Thoracic aorta (tissue), 2 donors: ENCODE results near the gene TOX2. TPM values are rescaled to one million over a fixed set of nuclear protein-coding genes. Genes with fewer than 3 reads are reported as not detected.
"Not testable (repeated sequence)": the region's sequence is repeated elsewhere in the genome, so short reads cannot be mapped to it uniquely, and the experiment has no call there.

Experiments used
- ATAC-seq: fragments of 150-250 bp; one replicate; pipeline ENCODE4 v1.8.0; 2017; ENCODE audit warnings: low read depth; ENCODE audit not compliant: insufficient number of reproducible peaks, low FRiP score
- DNase-seq: peaks from one replicate; pipeline ENCODE4 v3.0.0-alpha.2; 2020; ENCODE audit warnings: low spot score
- H3K27ac ChIP-seq, 2 donors: fragments of 200-600 bp; sonication (generic); 1 replicate in 1 of 2; 2 replicates in 1 of 2; pipeline ENCODE4 v1.5.1; 2016; ENCODE audit warnings: mild to moderate bottlenecking in 2 of 2, moderate library complexity in 2 of 2
- H3K27me3 ChIP-seq: fragments of 200-600 bp; sonication (generic); replicated peaks from 2 replicates; pipeline ENCODE4 v1.6.0; 2016; ENCODE audit warnings: mild to moderate bottlenecking; ENCODE audit not compliant: insufficient read depth
- H3K36me3 ChIP-seq: fragments of 200-600 bp; sonication (generic); one replicate; pipeline ENCODE4 v1.5.1; 2016
- H3K4me1 ChIP-seq, 2 donors: fragments of 200-600 bp; sonication (generic); 1 replicate in 1 of 2; 2 replicates in 1 of 2; pipeline versions ENCODE4 v1.5.1 to v1.6.0; 2016; ENCODE audit warnings: low read depth in 2 of 2, mild to moderate bottlenecking in 1 of 2; ENCODE audit not compliant: control insufficient read depth in 1 of 2
- H3K4me3 ChIP-seq: fragments of 200-600 bp; sonication (generic); 2 replicates; pipeline ENCODE4 v1.5.1; 2016; ENCODE audit warnings: mild to moderate bottlenecking
- H3K9me3 ChIP-seq: fragments of 200-600 bp; sonication (generic); 2 replicates; pipeline ENCODE4 v1.5.1; 2016
- total RNA-seq, 2 donors: library from RNA; depleted of rRNA; stranded (reverse); fragments of >200 nt; gene quantifications; one replicate each; pipeline versions ENCODE4 v1.1.0 to v1.2.3, GENCODE V29; 2016
- TF ChIP-seq, protein P1 (sequence below): fragments of 200-600 bp; sonication (generic); IDR thresholded peaks from one replicate; pipeline ENCODE4 v1.5.1; 2019; ENCODE audit warnings: antibody characterized with exemption

The TOX2 gene
- total RNA-seq, 2 donors from 2014 or later = 4.2 to 14.6 TPM

DNA sequence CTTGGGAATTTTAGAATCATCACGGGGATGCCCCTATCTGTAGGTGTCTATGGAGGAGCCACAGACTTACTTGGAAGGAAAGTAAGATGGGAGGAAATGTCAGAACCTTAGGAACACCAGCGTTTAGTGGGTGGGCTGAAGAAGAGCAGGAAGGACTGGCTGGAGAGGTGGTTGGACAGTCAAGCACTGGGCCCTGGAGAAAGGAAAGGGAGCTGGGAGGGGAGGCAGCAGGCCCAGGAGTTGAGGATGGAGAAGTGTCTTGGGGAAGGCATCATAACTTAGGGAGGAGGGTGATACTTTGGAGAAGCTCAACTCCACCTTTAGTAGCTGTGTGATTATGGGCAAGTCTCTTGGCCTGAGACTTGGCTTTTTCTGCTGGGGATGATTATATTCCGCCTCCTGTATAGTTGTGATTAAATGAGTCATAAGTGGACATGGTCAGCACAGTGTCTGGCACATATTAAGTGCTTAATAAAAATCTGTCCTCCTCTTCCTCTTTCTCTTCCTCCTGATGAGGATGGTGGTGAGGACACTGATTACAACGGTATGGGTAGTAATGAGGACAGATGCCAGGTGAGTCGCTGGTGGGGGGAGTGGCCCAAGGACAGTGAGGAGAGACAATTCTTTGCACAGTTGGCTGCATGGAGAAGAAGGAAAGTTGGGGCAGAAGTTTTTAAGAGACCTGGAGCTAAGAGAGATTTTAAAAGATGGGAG lies 125.7 kb downstream of the TOX2 start:
- Histone ChIP-seq H3K9me3 (no peaks in the 10 kb centered on the region), H3K4me1 (no peaks in the 10 kb centered on the region), H3K4me3 (no peak overlapping the region), H3K36me3 (no peaks in the 10 kb centered on the region), H3K27ac (no peak overlapping the region), H3K27me3 (no peaks in the 10 kb centered on the region)
- TF ChIP-seq, protein P1, sequence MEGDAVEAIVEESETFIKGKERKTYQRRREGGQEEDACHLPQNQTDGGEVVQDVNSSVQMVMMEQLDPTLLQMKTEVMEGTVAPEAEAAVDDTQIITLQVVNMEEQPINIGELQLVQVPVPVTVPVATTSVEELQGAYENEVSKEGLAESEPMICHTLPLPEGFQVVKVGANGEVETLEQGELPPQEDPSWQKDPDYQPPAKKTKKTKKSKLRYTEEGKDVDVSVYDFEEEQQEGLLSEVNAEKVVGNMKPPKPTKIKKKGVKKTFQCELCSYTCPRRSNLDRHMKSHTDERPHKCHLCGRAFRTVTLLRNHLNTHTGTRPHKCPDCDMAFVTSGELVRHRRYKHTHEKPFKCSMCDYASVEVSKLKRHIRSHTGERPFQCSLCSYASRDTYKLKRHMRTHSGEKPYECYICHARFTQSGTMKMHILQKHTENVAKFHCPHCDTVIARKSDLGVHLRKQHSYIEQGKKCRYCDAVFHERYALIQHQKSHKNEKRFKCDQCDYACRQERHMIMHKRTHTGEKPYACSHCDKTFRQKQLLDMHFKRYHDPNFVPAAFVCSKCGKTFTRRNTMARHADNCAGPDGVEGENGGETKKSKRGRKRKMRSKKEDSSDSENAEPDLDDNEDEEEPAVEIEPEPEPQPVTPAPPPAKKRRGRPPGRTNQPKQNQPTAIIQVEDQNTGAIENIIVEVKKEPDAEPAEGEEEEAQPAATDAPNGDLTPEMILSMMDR = no peak
- ATAC-seq (no peak), DNase-seq (no peak)

DNA sequence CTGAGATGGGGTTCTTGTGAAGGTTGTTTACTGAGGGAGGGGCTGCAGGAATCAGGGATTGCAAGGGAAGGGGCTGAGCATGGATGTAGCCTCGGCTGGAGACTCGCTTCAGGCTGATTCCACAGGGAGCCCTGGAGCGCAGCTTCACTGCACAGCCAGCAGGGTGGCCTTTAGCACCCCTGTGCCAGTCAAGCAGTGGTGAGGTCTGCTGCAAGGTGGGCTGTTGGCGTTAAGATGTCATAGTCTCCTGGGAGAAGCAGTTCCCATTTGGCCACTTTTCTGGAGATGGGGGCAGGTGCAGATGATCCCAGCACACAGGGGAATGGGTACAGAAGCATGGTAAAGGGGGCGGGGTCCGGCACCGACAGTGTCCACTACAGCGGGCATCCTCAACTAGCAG lies 126.3 kb downstream of the TOX2 start:
- Histone ChIP-seq H3K9me3 (no peaks in the 10 kb centered on the region), H3K4me1 (no peaks in the 10 kb centered on the region), H3K4me3 (no peak overlapping the region), H3K27ac (no peak overlapping the region), H3K27me3 (no peaks in the 10 kb centered on the region), H3K36me3 (no peaks in the 10 kb centered on the region)
- ATAC-seq (no peak), DNase-seq (no peak)
- TF ChIP-seq, protein P1 = no peak

DNA sequence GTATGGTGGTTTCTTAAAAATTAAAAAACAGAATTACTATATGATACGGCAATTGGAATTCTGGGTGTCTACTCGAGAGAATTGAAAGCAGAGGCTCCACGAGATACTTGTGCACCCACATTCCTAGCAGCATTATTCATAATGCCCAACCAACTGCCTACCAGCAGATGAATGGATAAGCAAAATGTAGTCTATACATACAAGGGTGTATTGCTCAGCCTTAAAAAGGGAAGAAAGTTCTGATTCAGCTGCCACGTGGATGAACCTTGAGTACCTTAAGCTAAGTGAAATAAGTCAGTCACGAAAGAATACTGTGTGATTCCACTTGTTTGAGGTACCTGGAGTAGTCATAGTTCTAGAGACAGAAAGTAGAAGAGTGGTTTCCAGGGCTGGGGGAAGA lies 130.1 kb downstream of the TOX2 start:
- not testable (repeated sequence) for H3K27ac ChIP-seq, H3K4me3 ChIP-seq, H3K27me3 ChIP-seq, H3K36me3 ChIP-seq, DNase-seq, ATAC-seq, H3K9me3 ChIP-seq, H3K4me1 ChIP-seq

DNA sequence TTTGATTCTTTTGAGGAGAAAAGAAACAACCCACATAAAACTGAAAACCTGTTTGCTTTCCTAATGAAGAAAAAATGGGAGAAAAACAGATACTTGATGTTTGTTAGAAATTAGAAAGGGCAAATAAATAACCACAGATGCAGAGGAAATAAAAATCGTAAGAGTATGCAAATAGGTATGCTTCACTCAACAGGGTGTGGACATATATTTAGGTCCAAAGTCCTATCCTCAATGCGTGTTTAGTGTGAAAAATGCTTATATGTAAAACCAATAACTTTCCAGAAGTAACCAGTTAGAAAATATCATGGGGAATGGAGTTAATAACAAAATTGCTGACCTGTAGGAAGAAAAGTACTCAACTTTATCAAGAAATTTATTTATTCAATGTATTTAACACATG lies 135.7 kb downstream of the TOX2 start:
- no peaks in the 10 kb centered on the region for H3K27me3 ChIP-seq
- no peak overlapping the region for H3K4me3 ChIP-seq
- TF ChIP-seq, protein P1 = no peak
- H3K36me3 ChIP-seq = peaks cover 17% of the 10 kb centered on the region
- no peak for DNase-seq
- no peaks in the 10 kb centered on the region for H3K9me3 ChIP-seq
- ATAC-seq = no peak
- H3K27ac ChIP-seq = no peak overlapping the region
- no peaks in the 10 kb centered on the region for H3K4me1 ChIP-seq

DNA sequence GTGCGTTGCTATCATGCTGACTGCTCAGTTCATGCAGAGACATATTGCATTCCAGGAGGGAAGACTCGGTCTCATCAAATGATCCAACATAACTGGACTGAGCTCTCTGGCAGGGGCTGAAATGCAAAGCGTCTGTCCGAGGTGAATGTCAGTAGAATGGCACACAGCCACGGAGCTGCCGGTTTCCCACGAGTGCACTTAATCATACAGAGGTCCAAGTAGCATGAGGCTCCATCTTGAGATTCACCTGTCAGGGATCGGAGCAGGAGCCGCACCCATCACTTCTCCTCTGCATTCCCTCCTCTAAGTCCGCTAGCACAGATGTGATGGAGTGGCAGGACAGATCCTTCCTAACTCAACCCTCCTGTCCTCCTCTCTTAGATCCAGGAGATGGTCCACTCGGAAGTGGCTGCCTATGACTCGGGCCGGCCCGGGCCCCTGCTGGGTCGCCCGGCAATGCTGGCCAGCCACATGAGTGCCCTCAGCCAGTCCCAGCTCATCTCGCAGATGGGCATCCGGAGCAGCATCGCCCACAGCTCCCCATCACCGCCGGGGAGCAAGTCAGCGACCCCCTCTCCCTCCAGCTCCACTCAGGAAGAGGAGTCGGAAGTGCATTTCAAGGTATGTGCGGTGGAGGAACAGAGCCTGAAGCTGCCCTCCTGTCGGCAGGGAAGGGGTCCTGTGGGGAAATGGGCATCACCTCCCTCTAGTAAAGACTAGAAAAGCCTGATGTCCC lies 136.4 kb downstream of the TOX2 start:
- ATAC-seq (no peak), DNase-seq (no peak)
- Histone ChIP-seq H3K27ac (no peak overlapping the region), H3K9me3 (no peaks in the 10 kb centered on the region), H3K4me1 (no peaks in the 10 kb centered on the region), H3K4me3 (no peak overlapping the region), H3K36me3 (peaks cover 17% of the 10 kb centered on the region), H3K27me3 (no peaks in the 10 kb centered on the region)
- TF ChIP-seq, protein P1 = no peak
